Measurements from ENCODE around the gene EVC2. TPM values are rescaled to one million over a fixed set of nuclear protein-coding genes. Genes with fewer than 3 reads are reported as not detected.

Gene EVC2
- total and polyA plus RNA-seq, 3 experiments from 2014 or later: 0.84 to 1.3 (median 0.92) TPM

DNA sequence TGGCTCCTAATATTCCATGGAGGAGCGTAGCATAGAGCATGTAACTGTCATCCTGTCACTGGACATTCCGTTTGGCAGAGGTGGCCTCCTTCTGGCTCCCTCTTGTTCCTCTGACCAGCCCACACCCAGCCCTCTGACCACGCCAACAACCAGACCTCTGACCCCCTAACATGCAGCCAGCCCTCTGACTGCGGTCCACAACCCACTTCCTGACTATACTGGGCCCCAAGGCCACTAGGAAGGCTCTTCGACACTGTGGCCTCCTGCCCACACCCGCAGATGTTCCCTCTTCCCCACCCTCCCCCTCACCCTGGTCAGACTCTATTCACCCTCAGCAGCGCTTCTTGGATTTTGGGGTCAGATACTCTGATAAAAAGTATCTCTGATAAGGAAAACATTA, 141.4 kb downstream of the EVC2 start:
- H3K27me3 Mint-ChIP-seq: no peaks in the 10 kb centered on the region
- no peak for DNase-seq
- Histone ChIP-seq H3K27ac (ENCODE audit: low read depth, low read length) (no peak overlapping the region), H3K27me3 (ENCODE audit: insufficient read depth, low read length, poor library complexity, severe bottlenecking) (no peaks in the 10 kb centered on the region), H3K9me3 (ENCODE audit: low read length) (no peaks in the 10 kb centered on the region), H3K4me3 (ENCODE audit: low read length) (no peak overlapping the region), H3K4me1 (ENCODE audit: insufficient read depth, low read length) (no peaks in the 10 kb centered on the region), H3K36me3 (ENCODE audit: insufficient read depth, low read length) (no peaks in the 10 kb centered on the region)
- ChIA-PET CTCF (no interaction called here), POLR2A (no interaction called here)
- peaks cover 0 to 3% (median 0%) of the 10 kb centered on the region in 5 donors for H3K9me3 Mint-ChIP-seq
- no peak overlapping the region for H3K4me3 Mint-ChIP-seq
- H3K27ac Mint-ChIP-seq: no peak overlapping the region
- no peaks in the 10 kb centered on the region for H3K4me1 Mint-ChIP-seq
- no peaks in the 10 kb centered on the region for H3K36me3 Mint-ChIP-seq

DNA sequence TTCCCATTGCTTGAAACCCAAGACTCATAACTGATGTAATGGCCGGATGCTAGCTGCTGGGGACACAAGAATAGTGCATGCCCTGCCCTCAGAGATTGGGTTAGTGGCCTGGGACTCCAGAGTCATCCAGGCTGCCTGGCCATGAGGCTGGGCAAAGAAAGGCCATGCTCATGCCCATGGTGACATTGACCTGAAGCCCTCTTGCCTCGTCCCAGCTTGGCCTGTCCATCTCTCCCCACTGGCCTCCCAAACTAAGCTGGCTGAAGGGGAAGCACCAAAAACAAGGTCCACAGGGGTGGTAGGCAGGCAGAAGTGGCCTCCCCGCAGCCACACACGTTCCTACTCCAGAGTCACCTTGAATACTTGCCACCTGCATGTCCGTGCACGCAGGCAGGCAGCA, 141.8 kb downstream of the EVC2 start:
- H3K4me3 ChIP-seq (ENCODE audit: low read length): no peak overlapping the region
- Mint-ChIP-seq H3K27ac (no peak overlapping the region), H3K4me1 (no peaks in the 10 kb centered on the region), H3K27me3 (peaks cover 0 to under 1% of the 10 kb centered on the region in 2 donors), H3K4me3 (no peak overlapping the region), H3K9me3 (peaks cover 0 to 3% (median 0%) of the 10 kb centered on the region in 5 donors), H3K36me3 (no peaks in the 10 kb centered on the region)
- ChIA-PET CTCF (no interaction called here), POLR2A (no interaction called here)
- DNase-seq: no peak
- no peaks in the 10 kb centered on the region for H3K4me1 ChIP-seq (ENCODE audit: insufficient read depth, low read length)
- no peaks in the 10 kb centered on the region for H3K27me3 ChIP-seq (ENCODE audit: insufficient read depth, low read length, poor library complexity, severe bottlenecking)
- H3K36me3 ChIP-seq (ENCODE audit: insufficient read depth, low read length): no peaks in the 10 kb centered on the region
- H3K9me3 ChIP-seq (ENCODE audit: low read length): no peaks in the 10 kb centered on the region
- no peak overlapping the region for H3K27ac ChIP-seq (ENCODE audit: low read depth, low read length)

DNA sequence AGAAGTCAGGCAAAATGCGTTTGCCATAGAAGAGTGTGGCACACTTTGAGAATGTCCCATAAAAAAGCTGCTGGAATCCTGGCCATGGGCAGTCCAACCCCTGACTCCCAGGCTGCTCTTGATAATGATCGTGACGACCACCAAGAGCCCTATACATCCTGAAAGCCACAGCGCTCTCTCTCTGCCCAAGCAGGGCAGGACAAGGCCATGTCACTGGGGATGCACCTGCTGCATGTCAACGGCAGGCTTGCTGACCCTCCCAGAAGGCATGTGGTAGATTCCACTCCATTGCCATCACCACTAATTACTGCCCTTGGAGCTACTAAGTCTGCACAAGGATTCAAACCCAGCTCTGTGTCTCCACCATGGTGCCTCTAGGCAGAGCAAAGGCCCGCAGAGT, 144.5 kb downstream of the EVC2 start:
- no peak overlapping the region for H3K4me3 ChIP-seq (ENCODE audit: low read length)
- H3K9me3 Mint-ChIP-seq: peaks cover 0 to 3% (median 0%) of the 10 kb centered on the region in 5 donors
- no peaks in the 10 kb centered on the region for H3K36me3 Mint-ChIP-seq
- ChIA-PET POLR2A (no interaction called here), CTCF (no interaction called here)
- no peaks in the 10 kb centered on the region for H3K4me1 ChIP-seq (ENCODE audit: insufficient read depth, low read length)
- no peaks in the 10 kb centered on the region for H3K4me1 Mint-ChIP-seq
- H3K27ac ChIP-seq (ENCODE audit: low read depth, low read length): no peak overlapping the region
- no peaks in the 10 kb centered on the region for H3K9me3 ChIP-seq (ENCODE audit: low read length)
- peaks cover 0 to 2% of the 10 kb centered on the region in 2 donors for H3K27me3 Mint-ChIP-seq
- H3K27ac Mint-ChIP-seq: no peak overlapping the region
- H3K36me3 ChIP-seq (ENCODE audit: insufficient read depth, low read length): no peaks in the 10 kb centered on the region
- H3K4me3 Mint-ChIP-seq: no peak overlapping the region
- no peak for DNase-seq
- no peaks in the 10 kb centered on the region for H3K27me3 ChIP-seq (ENCODE audit: insufficient read depth, low read length, poor library complexity, severe bottlenecking)

DNA sequence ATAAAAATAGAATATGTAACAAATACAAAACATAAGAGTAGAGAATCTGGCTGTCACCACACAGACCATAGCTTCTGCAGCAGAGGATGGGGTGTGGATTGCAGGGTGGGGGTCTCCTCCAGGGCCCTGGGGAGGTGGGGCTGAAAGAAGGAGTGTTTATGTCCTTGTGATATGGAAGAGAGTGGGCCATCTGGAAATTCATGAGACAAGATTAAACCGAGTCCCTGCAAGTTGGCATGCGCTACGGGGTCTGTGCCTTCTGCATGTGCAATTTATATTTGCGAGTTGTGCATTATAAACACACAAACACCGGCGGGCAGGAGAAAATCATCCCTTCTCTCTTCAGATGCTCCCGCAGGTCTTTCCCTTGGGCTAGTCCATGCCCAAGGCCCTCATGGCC, 145.9 kb downstream of the EVC2 start:
- ChIA-PET CTCF (no interaction called here), POLR2A (no interaction called here)
- peaks cover 0 to 2% of the 10 kb centered on the region in 2 donors for H3K27me3 Mint-ChIP-seq
- no peaks in the 10 kb centered on the region for H3K4me1 Mint-ChIP-seq
- DNase-seq: no peak
- peaks cover 0 to 3% (median 0%) of the 10 kb centered on the region in 5 donors for H3K9me3 Mint-ChIP-seq
- no peaks in the 10 kb centered on the region for H3K36me3 Mint-ChIP-seq
- no peaks in the 10 kb centered on the region for H3K36me3 ChIP-seq (ENCODE audit: insufficient read depth, low read length)
- H3K4me3 ChIP-seq (ENCODE audit: low read length): no peak overlapping the region
- H3K27me3 ChIP-seq (ENCODE audit: insufficient read depth, low read length, poor library complexity, severe bottlenecking): no peaks in the 10 kb centered on the region
- H3K4me1 ChIP-seq (ENCODE audit: insufficient read depth, low read length): no peaks in the 10 kb centered on the region
- no peaks in the 10 kb centered on the region for H3K9me3 ChIP-seq (ENCODE audit: low read length)
- no peak overlapping the region for H3K27ac ChIP-seq (ENCODE audit: low read depth, low read length)
- H3K27ac Mint-ChIP-seq: no peak overlapping the region
- no peak overlapping the region for H3K4me3 Mint-ChIP-seq

DNA sequence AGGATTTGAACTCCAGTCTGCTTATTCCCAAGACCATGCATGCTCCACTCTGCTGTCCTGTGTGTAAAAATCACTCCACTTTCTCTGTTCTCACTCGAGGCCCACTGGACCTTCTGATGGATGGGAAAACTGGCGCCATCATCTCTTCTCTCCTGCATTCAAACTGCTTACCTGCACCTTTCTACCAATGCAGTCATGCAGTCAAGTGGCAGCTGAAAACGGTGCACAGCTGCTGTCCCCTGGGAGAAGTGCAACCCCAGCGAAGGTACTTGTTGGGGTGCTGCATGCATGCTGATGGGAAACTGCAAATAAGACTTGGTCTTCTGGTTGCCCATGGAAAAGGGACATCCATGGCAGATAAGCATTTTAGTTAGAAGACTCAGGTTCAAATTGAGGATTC, 147.1 kb downstream of the EVC2 start:
- H3K4me3 Mint-ChIP-seq: no peak overlapping the region
- Histone ChIP-seq H3K4me1 (ENCODE audit: insufficient read depth, low read length) (no peaks in the 10 kb centered on the region), H3K27ac (ENCODE audit: low read depth, low read length) (no peak overlapping the region), H3K36me3 (ENCODE audit: insufficient read depth, low read length) (no peaks in the 10 kb centered on the region), H3K9me3 (ENCODE audit: low read length) (no peaks in the 10 kb centered on the region), H3K4me3 (ENCODE audit: low read length) (no peak overlapping the region), H3K27me3 (ENCODE audit: insufficient read depth, low read length, poor library complexity, severe bottlenecking) (no peaks in the 10 kb centered on the region)
- no peaks in the 10 kb centered on the region for H3K4me1 Mint-ChIP-seq
- H3K9me3 Mint-ChIP-seq: peaks cover 0 to 6% (median 0%) of the 10 kb centered on the region in 5 donors
- H3K27ac Mint-ChIP-seq: no peak overlapping the region
- H3K27me3 Mint-ChIP-seq: peaks cover 0 to 2% of the 10 kb centered on the region in 2 donors
- POLR2A ChIA-PET: no interaction called here
- DNase-seq: no peak
- CTCF ChIA-PET: no interaction called here
- no peaks in the 10 kb centered on the region for H3K36me3 Mint-ChIP-seq

DNA sequence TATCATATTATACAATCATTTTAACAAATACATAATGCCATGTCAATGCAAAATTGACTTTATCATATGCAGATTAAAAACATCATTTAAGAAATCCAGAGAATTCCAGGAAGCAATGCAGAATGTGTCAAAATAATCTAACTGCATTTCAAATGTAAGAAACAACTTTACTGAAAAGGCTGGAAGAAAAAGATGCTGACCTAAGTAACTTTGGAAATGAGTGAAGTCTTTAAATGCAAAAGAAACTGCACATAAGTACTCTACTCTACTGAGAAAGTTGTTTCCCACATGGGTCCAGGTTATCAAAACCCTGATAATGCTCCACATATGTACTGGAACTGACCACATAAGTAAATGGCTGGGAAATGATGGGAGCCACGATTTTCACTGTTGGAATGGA, 149.9 kb downstream of the EVC2 start:
- H3K4me3 Mint-ChIP-seq: no peak overlapping the region
- no peaks in the 10 kb centered on the region for H3K27me3 ChIP-seq (ENCODE audit: insufficient read depth, low read length, poor library complexity, severe bottlenecking)
- DNase-seq: no peak
- no peak overlapping the region for H3K27ac ChIP-seq (ENCODE audit: low read depth, low read length)
- H3K9me3 ChIP-seq (ENCODE audit: low read length): no peaks in the 10 kb centered on the region
- no peak overlapping the region for H3K4me3 ChIP-seq (ENCODE audit: low read length)
- ChIA-PET POLR2A (no interaction called here), CTCF (no interaction called here)
- H3K27me3 Mint-ChIP-seq: peaks cover 0 to 2% of the 10 kb centered on the region in 2 donors
- no peaks in the 10 kb centered on the region for H3K36me3 Mint-ChIP-seq
- no peak overlapping the region for H3K27ac Mint-ChIP-seq
- H3K9me3 Mint-ChIP-seq: peaks cover 0 to 3% (median 0%) of the 10 kb centered on the region in 5 donors
- no peaks in the 10 kb centered on the region for H3K36me3 ChIP-seq (ENCODE audit: insufficient read depth, low read length)
- H3K4me1 ChIP-seq (ENCODE audit: insufficient read depth, low read length): no peaks in the 10 kb centered on the region
- H3K4me1 Mint-ChIP-seq: no peaks in the 10 kb centered on the region

DNA sequence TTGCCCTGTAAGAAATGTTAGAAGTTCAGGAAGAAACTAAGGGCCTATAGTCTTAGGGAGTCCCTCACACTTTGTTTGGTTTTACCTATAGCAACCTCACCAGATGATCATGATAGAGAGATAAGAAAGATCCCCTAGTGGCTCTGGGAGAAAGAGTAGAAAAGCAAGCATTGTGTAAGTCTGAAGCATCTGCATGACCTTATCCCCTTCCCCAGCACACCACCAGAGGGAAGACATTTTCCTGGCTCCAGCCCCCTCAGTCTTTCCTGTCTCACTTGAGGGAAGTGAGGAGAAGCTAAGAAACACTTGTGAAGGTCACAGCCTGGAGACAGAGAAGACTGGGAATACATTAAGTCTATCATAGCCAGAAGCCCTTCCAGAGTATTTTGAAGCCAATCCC, 154.0 kb downstream of the EVC2 start:
- H3K9me3 Mint-ChIP-seq: peaks cover 0 to 11% (median 6%) of the 10 kb centered on the region in 5 donors
- CTCF ChIA-PET: no interaction called here

DNA sequence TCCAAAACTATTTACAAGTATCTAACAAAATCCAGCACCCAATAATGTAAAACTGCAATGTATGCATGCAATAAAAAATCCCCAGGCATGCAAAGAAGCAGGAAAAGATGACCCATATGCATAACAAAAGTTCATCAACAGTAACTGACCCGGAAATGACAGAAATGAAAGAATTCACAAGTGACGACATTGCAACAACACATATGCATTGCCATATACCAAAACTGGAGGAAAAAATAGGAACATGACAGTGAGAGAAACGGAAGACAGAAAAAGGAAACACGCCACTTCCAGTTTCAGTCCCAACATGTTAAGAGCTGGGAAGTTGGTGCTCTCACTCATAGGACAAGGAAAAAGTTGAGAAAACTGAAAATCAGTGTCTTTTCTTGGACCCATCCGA, 154.6 kb downstream of the EVC2 start:
- Histone ChIP-seq H3K36me3 (ENCODE audit: insufficient read depth, low read length) (no peaks in the 10 kb centered on the region), H3K27me3 (ENCODE audit: insufficient read depth, low read length, poor library complexity, severe bottlenecking) (no peaks in the 10 kb centered on the region), H3K9me3 (ENCODE audit: low read length) (no peaks in the 10 kb centered on the region), H3K27ac (ENCODE audit: low read depth, low read length) (no peak overlapping the region), H3K4me1 (ENCODE audit: insufficient read depth, low read length) (no peaks in the 10 kb centered on the region), H3K4me3 (ENCODE audit: low read length) (no peak overlapping the region)
- no peaks in the 10 kb centered on the region for H3K27me3 Mint-ChIP-seq
- POLR2A ChIA-PET: no interaction called here
- CTCF ChIA-PET: no interaction called here
- no peak for DNase-seq
- H3K9me3 Mint-ChIP-seq: peaks cover 0 to 14% (median 6%) of the 10 kb centered on the region in 5 donors
- H3K4me3 Mint-ChIP-seq: no peak overlapping the region
- peak overlapping the region in 1 of 8 donors; percentile 0 for H3K27ac Mint-ChIP-seq
- H3K36me3 Mint-ChIP-seq: peaks cover 0 to 5% (median 3%) of the 10 kb centered on the region in 3 donors
- H3K4me1 Mint-ChIP-seq: no peaks in the 10 kb centered on the region

More for the DNA sequence above, 154.0 kb downstream of the EVC2 start:
- no peaks in the 10 kb centered on the region for H3K4me1 ChIP-seq (ENCODE audit: insufficient read depth, low read length)
- H3K36me3 ChIP-seq (ENCODE audit: insufficient read depth, low read length): no peaks in the 10 kb centered on the region
- Mint-ChIP-seq H3K27me3 (no peaks in the 10 kb centered on the region), H3K4me1 (no peaks in the 10 kb centered on the region), H3K36me3 (peaks cover 0 to 5% (median 3%) of the 10 kb centered on the region in 3 donors), H3K27ac (no peak overlapping the region), H3K4me3 (no peak overlapping the region)
- no peak overlapping the region for H3K4me3 ChIP-seq (ENCODE audit: low read length)
- H3K27me3 ChIP-seq (ENCODE audit: insufficient read depth, low read length, poor library complexity, severe bottlenecking): no peaks in the 10 kb centered on the region
- no peaks in the 10 kb centered on the region for H3K9me3 ChIP-seq (ENCODE audit: low read length)
- no peak for DNase-seq
- POLR2A ChIA-PET: no interaction called here
- no peak overlapping the region for H3K27ac ChIP-seq (ENCODE audit: low read depth, low read length)

DNA sequence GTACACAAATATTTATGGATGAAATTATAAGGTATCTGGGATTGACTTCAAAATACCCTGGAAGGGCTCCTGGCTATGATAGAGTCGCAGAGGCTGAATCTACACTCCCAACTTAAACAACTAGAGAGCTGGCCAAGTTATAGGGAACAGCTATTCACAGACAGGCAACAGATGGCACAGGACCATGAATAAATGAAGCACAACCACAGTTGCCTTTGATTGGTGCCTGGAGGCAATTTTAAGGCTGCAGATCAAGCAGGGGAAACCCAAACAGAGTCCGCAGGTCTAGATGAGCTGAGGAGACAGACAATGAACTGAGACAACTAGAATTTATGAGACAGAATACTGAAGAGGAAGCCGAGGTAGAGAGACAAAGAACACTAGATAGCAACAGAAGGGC, 155.9 kb downstream of the EVC2 start:
- Histone ChIP-seq H3K27me3 (ENCODE audit: insufficient read depth, low read length, poor library complexity, severe bottlenecking) (no peaks in the 10 kb centered on the region), H3K36me3 (ENCODE audit: insufficient read depth, low read length) (no peaks in the 10 kb centered on the region), H3K9me3 (ENCODE audit: low read length) (no peaks in the 10 kb centered on the region), H3K4me1 (ENCODE audit: insufficient read depth, low read length) (no peaks in the 10 kb centered on the region), H3K4me3 (ENCODE audit: low read length) (no peak overlapping the region), H3K27ac (ENCODE audit: low read depth, low read length) (no peak overlapping the region)
- ChIA-PET POLR2A (no interaction called here), CTCF (no interaction called here)
- peaks cover 0 to 5% (median 3%) of the 10 kb centered on the region in 3 donors for H3K36me3 Mint-ChIP-seq
- H3K27me3 Mint-ChIP-seq: no peaks in the 10 kb centered on the region
- H3K27ac Mint-ChIP-seq: no peak overlapping the region
- H3K9me3 Mint-ChIP-seq: peaks cover 0 to 14% (median 6%) of the 10 kb centered on the region in 5 donors
- no peak for DNase-seq
- H3K4me1 Mint-ChIP-seq: no peaks in the 10 kb centered on the region
- no peak overlapping the region for H3K4me3 Mint-ChIP-seq
